ENCODE measurements around the gene GATA2. TPM values are rescaled to one million over a fixed set of nuclear protein-coding genes. Genes with fewer than 3 reads are reported as not detected.

GATA2 gene
- total RNA-seq, 1 experiment from 2014 or later, result 18.6 TPM

GRCh38 chr3:128504963-128505730, 12.1 kb upstream of the GATA2 start:
- intact Hi-C loops (cut with micrococcal nuclease), result loop anchor here (5.0 kb wide), 1 partner anchor 78 kb away; no protein-coding TSS in a partner anchor
- CTCF ChIA-PET, result interaction anchor here (1.1 kb wide), 1 partner anchor 67 kb away, joined by 3 read pairs; no protein-coding TSS in a partner anchor
- H3K79me2 ChIP-seq (ENCODE audit: insufficient read depth, low read length), result no peaks in the 10 kb centered on the region
- no peaks in the 10 kb centered on the region for H4K20me1 ChIP-seq (ENCODE audit: insufficient read depth)
- H3K27me3 ChIP-seq (ENCODE audit: insufficient read depth, low read length), result no peaks in the 10 kb centered on the region
- ATAC-seq (peak; percentile 49), DNase-seq (ENCODE audit: low read depth, low spot score) (no peak)
- no peaks in the 10 kb centered on the region for H3K9me2 ChIP-seq (ENCODE audit: insufficient read depth)
- POLR2A ChIA-PET, result no interaction called here
- H3K4me1 ChIP-seq (ENCODE audit: control insufficient read depth in 1 of 2, insufficient read depth in 2 of 2, low read length in 2 of 2), result peaks cover 0 to 16% of the 10 kb centered on the region in 2 experiments; a peak in 2 of 4 replicates
- no peak overlapping the region for H2AFZ ChIP-seq (ENCODE audit: low read depth, low read length, poor library complexity, severe bottlenecking)
- RAD21 ChIA-PET (ENCODE audit: low non-redundant PET in 1 of 2, low total read pairs in 2 of 2, uncharacterized antibody in 2 of 2, unreplicated experiment in 2 of 2), result no interaction called here
- no peak overlapping the region for H3K27ac ChIP-seq (ENCODE audit: low read depth, low read length)
- H3K4me3 ChIP-seq (replicated peaks in 1 of 2; ENCODE audit: low read depth in 1 of 2, low read length in 2 of 2), result no peak overlapping the region
- H3K9me3 ChIP-seq (ENCODE audit: control insufficient read depth in 1 of 2, insufficient read depth in 1 of 2, low read depth in 1 of 2, low read length in 2 of 2), result no peaks in the 10 kb centered on the region
- no peak overlapping the region for H3K9ac ChIP-seq (ENCODE audit: low read length)
- no peaks in the 10 kb centered on the region for H3K36me3 ChIP-seq (ENCODE audit: control insufficient read depth in 1 of 2, insufficient read depth in 2 of 2, low read length in 2 of 2)
- BruUV-seq (replicated peaks), result no TSS peak
- peak overlapping the region; percentile 36 for H3K4me2 ChIP-seq (ENCODE audit: low read length)
- TF ChIP-seq POLR2A (IDR thresholded peaks at IDR 0.05; ENCODE audit: borderline replicate concordance, extremely low read depth, insufficient read depth, insufficient read length) (no peak), JUND (IDR thresholded peaks at IDR 0.05) (peak; percentile 47; the same call in 1 of the 2 replicates), SRF (IDR thresholded peaks at IDR 0.05; ENCODE audit: low read depth) (no peak), CBX3 (IDR thresholded peaks at IDR 0.05; ENCODE audit: low read depth) (no peak), POLR2AphosphoS5 (IDR thresholded peaks at IDR 0.05; ENCODE audit: low read depth, low read length) (peak; percentile 20; the same call in 1 of the 2 replicates), ATF3 (IDR thresholded peaks at IDR 0.05) (no peak), CTCF (IDR thresholded peaks at IDR 0.05 in 2 of 3, conservative IDR thresholded peaks at IDR 0.05 in 1 of 3; ENCODE audit: borderline replicate concordance in 1 of 3, insufficient read depth in 1 of 3, low read depth in 2 of 3, low read length in 2 of 3) (no peak), EGR1 (IDR thresholded peaks at IDR 0.05; ENCODE audit: low read depth) (no peak), REST (IDR thresholded peaks at IDR 0.05; ENCODE audit: low read depth) (no peak), EZH2 (IDR thresholded peaks at IDR 0.05) (no peak), CEBPB (IDR thresholded peaks at IDR 0.05; ENCODE audit: low read depth) (no peak), ZFX (IDR thresholded peaks at IDR 0.05) (no peak), SIN3A (IDR thresholded peaks at IDR 0.05; ENCODE audit: low read depth) (no peak), MAX (IDR thresholded peaks at IDR 0.05) (0 out of 2 replicates have a peak, but pooled peaks have one; percentile 23), YY1 (IDR thresholded peaks at IDR 0.05; ENCODE audit: extremely low read depth, insufficient replicate concordance, low read depth, low read length) (no peak), RAD21 (IDR thresholded peaks at IDR 0.05; ENCODE audit: low read depth) (no peak), ZNF274 (IDR thresholded peaks at IDR 0.05; ENCODE audit: low read depth, low read length) (no peak), ELF1 (IDR thresholded peaks at IDR 0.05; ENCODE audit: borderline replicate concordance, low read depth) (no peak), ZBTB33 (IDR thresholded peaks at IDR 0.05; ENCODE audit: extremely low read depth, insufficient replicate concordance, low read length) (no peak), EZH2phosphoT487 (IDR thresholded peaks at IDR 0.05; ENCODE audit: borderline replicate concordance) (no peak)
